Thoracic aorta (tissue), 2 donors: ENCODE data around the gene PNPLA2. TPM values are rescaled to one million over a fixed set of nuclear protein-coding genes. Genes with fewer than 3 reads are reported as not detected.

Source experiments
- ATAC-seq: fragments of 150-250 bp; one replicate; pipeline ENCODE4 v1.8.0; 2017; ENCODE audit warnings: low read depth; ENCODE audit not compliant: insufficient number of reproducible peaks, low FRiP score
- DNase-seq: peaks from one replicate; pipeline ENCODE4 v3.0.0-alpha.2; 2020; ENCODE audit warnings: low spot score
- H3K27ac ChIP-seq, 2 donors: fragments of 200-600 bp; sonication (generic); 1 replicate in 1 of 2; 2 replicates in 1 of 2; pipeline ENCODE4 v1.5.1; 2016; ENCODE audit warnings: mild to moderate bottlenecking in 2 of 2, moderate library complexity in 2 of 2
- H3K27me3 ChIP-seq: fragments of 200-600 bp; sonication (generic); replicated peaks from 2 replicates; pipeline ENCODE4 v1.6.0; 2016; ENCODE audit warnings: mild to moderate bottlenecking; ENCODE audit not compliant: insufficient read depth
- H3K36me3 ChIP-seq: fragments of 200-600 bp; sonication (generic); one replicate; pipeline ENCODE4 v1.5.1; 2016
- H3K4me1 ChIP-seq, 2 donors: fragments of 200-600 bp; sonication (generic); 1 replicate in 1 of 2; 2 replicates in 1 of 2; pipeline versions ENCODE4 v1.5.1 to v1.6.0; 2016; ENCODE audit warnings: low read depth in 2 of 2, mild to moderate bottlenecking in 1 of 2; ENCODE audit not compliant: control insufficient read depth in 1 of 2
- H3K4me3 ChIP-seq: fragments of 200-600 bp; sonication (generic); 2 replicates; pipeline ENCODE4 v1.5.1; 2016; ENCODE audit warnings: mild to moderate bottlenecking
- H3K9me3 ChIP-seq: fragments of 200-600 bp; sonication (generic); 2 replicates; pipeline ENCODE4 v1.5.1; 2016
- total RNA-seq, 2 donors: library from RNA; depleted of rRNA; stranded (reverse); fragments of >200 nt; gene quantifications; one replicate each; pipeline versions ENCODE4 v1.1.0 to v1.2.3, GENCODE V29; 2016
- TF ChIP-seq, protein P1 (sequence below): fragments of 200-600 bp; sonication (generic); IDR thresholded peaks from one replicate; pipeline ENCODE4 v1.5.1; 2019; ENCODE audit warnings: antibody characterized with exemption

Gene PNPLA2
- total RNA-seq, 2 donors from 2014 or later = 105 to 115 TPM

DNA sequence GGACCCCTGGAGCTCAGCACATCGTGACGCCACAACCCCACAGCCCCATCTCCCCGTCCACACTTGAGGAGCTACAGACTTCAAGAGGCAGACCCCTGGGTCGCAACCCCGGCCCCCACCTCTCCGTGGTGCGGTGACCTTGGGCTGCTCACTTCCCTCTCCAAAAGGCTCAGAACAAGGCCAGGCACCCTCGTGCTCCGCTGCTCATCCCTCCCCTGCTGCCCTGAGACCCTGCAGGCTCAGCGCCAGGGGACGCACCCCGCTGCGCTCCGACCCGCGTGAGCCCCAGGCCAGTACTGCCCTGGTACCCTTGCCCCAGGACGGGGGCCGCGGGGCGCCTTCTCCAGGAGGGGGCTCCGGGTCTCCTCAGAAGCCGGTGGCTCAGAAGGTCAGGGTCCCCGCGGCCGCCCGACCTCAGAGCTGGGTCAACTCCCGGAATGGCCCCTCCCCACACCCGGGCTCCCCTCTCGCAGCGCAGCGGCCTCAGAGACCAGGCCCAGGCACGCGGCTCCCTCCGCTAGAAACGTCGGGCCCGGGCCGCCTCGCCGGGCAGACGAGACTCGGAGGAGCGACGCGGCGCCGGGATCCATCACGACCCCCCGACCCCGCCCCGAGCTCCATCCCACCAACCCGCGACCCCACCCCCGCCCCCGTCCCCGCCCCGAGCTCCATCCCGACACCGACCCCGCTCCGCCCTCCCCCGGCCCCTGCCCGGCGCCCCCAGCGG lies 42.0 kb upstream of the PNPLA2 start:
- DNase-seq = no peak
- H3K36me3 ChIP-seq = peaks cover 5% of the 10 kb centered on the region
- ATAC-seq = no peak
- peak overlapping the region; percentile 89 for H3K4me3 ChIP-seq
- peak overlapping the region; percentile 58 to 60 for H3K27ac ChIP-seq
- H3K27me3 ChIP-seq = no peaks in the 10 kb centered on the region
- TF ChIP-seq, protein P1, sequence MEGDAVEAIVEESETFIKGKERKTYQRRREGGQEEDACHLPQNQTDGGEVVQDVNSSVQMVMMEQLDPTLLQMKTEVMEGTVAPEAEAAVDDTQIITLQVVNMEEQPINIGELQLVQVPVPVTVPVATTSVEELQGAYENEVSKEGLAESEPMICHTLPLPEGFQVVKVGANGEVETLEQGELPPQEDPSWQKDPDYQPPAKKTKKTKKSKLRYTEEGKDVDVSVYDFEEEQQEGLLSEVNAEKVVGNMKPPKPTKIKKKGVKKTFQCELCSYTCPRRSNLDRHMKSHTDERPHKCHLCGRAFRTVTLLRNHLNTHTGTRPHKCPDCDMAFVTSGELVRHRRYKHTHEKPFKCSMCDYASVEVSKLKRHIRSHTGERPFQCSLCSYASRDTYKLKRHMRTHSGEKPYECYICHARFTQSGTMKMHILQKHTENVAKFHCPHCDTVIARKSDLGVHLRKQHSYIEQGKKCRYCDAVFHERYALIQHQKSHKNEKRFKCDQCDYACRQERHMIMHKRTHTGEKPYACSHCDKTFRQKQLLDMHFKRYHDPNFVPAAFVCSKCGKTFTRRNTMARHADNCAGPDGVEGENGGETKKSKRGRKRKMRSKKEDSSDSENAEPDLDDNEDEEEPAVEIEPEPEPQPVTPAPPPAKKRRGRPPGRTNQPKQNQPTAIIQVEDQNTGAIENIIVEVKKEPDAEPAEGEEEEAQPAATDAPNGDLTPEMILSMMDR = no peak
- H3K9me3 ChIP-seq = no peaks in the 10 kb centered on the region
- peaks cover 15 to 34% of the 10 kb centered on the region in 2 donors for H3K4me1 ChIP-seq

GRCh38 chr11:777288-778255 lies 41.1 kb upstream of the PNPLA2 start, which contains the start of gene GATD1:
Gene GATD1, minus strand, starts transcription at chr11:777487. Its CDS starts 25 bp downstream, at chr11:777462.
- Histone ChIP-seq H3K9me3 (no peaks in the 10 kb centered on the region), H3K27me3 (no peaks in the 10 kb centered on the region), H3K27ac (peak within 1 kb of the TSS; percentile 58 to 60), H3K4me1 (peaks cover 15 to 35% of the 10 kb centered on the region in 2 donors), H3K4me3 (peak within 1 kb of the TSS; percentile 89), H3K36me3 (peaks cover 5% of the 10 kb centered on the region)
- TF ChIP-seq, protein P1 = no peak
- ATAC-seq (peak; percentile 73), DNase-seq (no peak)

DNA sequence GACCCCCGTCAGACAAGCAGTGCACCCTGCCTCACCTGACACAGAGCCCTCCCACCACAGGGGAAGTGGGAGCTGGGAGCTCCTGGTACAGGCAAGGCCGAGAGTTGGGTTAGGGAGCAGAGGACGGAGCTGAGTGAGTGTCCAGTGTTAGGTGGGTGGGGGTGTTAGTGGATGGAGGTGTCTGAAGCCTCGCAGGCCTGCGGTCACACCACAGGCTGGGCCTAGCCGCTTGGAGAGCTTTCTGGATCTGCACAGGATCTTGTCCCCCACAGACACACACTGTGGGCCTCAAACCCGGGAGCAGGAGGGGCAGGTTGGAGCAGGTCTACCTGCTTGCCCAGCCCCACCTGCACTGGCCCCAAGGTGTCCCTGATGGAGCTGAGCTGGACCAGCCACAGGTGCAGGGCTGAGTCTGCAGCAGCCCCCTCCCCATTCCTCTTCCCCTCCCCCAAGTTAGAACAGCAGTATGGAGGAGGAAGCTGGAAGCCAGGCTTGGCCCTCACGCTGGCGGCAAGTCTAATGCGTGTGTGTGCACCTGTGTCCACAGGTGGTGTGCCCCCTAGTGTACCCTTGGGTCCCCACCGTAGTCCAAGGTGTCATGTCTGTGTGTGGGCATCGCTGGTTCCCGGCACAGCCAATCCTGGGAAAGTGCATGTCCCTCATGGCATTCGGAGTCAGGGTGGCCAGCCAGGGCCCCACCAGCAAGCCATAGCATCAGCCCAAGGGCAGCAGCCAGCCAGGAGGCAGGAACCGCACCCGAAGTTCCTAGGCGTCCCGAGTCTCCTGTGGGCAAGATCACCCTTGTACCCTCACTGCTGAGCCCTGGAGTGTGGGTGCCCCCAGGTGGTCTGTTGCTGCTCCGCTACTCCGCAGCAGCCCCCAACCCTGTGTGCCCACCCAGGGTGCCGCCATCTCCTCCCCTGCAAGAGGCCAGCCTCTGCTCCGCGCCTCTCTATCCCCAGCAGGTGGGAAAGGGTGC lies 39.4 kb upstream of the PNPLA2 start:
- TF ChIP-seq, protein P1 = no peak
- Histone ChIP-seq H3K36me3 (no peaks in the 10 kb centered on the region), H3K27me3 (no peaks in the 10 kb centered on the region), H3K9me3 (no peaks in the 10 kb centered on the region), H3K4me3 (no peak overlapping the region), H3K27ac (no peak overlapping the region), H3K4me1 (peaks cover 15 to 45% of the 10 kb centered on the region in 2 donors)
- ATAC-seq (no peak), DNase-seq (no peak)

DNA sequence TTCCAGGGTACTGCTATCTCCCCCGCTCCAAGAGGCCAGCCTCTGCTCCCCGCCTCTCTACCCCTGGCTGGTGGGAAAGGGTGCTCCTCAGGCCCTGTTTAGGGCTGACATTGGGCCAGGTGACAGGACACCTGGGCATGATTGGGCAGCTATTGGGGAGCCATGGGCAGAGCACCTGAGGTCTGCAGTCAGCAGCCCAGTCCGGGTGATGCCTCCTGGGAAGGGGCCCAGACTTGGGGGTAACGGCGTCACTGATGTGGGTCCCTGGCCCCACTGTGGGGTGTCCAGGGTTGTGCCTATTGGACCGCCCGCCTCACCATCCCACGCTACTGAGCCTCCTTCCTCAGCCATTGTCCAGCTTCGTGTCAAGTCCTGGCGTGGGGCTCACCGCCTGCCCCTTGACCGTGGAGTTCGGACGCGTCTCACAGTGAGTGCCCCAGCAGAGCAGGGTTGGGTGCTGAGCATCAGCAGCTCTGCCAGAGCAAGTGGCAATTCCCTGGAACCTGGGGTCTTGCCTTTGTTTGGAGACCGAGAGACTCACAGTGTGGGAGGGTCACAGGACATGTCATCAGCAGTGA lies 38.7 kb upstream of the PNPLA2 start:
- Histone ChIP-seq H3K36me3 (no peaks in the 10 kb centered on the region), H3K27ac (no peak overlapping the region), H3K9me3 (no peaks in the 10 kb centered on the region), H3K27me3 (no peaks in the 10 kb centered on the region), H3K4me3 (no peak overlapping the region), H3K4me1 (peaks cover 15 to 41% of the 10 kb centered on the region in 2 donors)
- DNase-seq (no peak), ATAC-seq (no peak)
- TF ChIP-seq, protein P1 = no peak
